Keratinocyte (primary cell): Measurements from ENCODE around the gene INHBE.

ENCODE experiments used
- EZH2 ChIP-seq: IDR thresholded peaks from one replicate; pipeline ENCODE4 v1.6.1; 2012; ENCODE audit warnings: inconsistent platforms, mild to moderate bottlenecking, low read length, moderate library complexity
- TF ChIP-seq, protein P1 (sequence below), 3 experiments: IDR thresholded peaks in 1 of 3; conservative IDR thresholded peaks in 1 of 3; optimal IDR thresholded peaks in 1 of 3; 2 replicates in 2 of 3; 3 replicates in 1 of 3; pipeline versions ENCODE3 to v1.5.1; 2011; ENCODE audit warnings: low read length in 3 of 3, mild to moderate bottlenecking in 3 of 3, moderate library complexity in 2 of 3, control low read depth in 1 of 3, inconsistent platforms in 1 of 3; ENCODE audit not compliant: insufficient read depth in 2 of 3; ENCODE audit errors: extremely low read depth in 1 of 3

DNA sequence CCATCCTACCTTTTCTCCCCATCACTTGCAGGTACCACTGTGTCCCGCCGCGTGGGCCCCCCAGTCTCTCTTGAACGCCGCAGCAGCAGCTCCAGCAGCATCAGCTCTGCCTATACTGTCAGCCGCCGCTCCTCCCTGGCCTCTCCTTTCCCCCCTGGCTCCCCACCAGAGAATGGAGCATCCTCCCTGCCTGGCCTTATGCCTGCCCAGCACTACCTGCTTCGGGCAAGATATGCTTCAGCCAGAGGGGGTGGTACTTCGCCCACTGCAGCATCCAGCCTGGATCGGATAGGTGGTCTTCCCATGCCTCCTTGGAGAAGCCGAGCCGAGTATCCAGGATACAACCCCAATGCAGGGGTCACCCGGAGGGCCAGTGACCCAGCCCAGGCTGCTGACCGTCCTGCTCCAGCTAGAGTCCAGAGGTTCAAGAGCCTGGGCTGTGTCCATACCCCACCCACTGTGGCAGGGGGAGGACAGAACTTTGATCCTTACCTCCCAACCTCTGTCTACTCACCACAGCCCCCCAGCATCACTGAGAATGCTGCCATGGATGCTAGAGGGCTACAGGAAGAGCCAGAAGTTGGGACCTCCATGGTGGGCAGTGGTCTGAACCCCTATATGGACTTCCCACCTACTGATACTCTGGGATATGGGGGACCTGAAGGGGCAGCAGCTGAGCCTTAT lies 15.3 kb downstream of the INHBE start:
- TF ChIP-seq, protein P1, sequence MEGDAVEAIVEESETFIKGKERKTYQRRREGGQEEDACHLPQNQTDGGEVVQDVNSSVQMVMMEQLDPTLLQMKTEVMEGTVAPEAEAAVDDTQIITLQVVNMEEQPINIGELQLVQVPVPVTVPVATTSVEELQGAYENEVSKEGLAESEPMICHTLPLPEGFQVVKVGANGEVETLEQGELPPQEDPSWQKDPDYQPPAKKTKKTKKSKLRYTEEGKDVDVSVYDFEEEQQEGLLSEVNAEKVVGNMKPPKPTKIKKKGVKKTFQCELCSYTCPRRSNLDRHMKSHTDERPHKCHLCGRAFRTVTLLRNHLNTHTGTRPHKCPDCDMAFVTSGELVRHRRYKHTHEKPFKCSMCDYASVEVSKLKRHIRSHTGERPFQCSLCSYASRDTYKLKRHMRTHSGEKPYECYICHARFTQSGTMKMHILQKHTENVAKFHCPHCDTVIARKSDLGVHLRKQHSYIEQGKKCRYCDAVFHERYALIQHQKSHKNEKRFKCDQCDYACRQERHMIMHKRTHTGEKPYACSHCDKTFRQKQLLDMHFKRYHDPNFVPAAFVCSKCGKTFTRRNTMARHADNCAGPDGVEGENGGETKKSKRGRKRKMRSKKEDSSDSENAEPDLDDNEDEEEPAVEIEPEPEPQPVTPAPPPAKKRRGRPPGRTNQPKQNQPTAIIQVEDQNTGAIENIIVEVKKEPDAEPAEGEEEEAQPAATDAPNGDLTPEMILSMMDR (optimal IDR thresholded peaks at IDR 0.05 in 1 of 3, IDR thresholded peaks at IDR 0.05 in 1 of 3, conservative IDR thresholded peaks at IDR 0.05 in 1 of 3; ENCODE audit: extremely low read depth in 1 of 3, insufficient read depth in 2 of 3, low read length in 3 of 3) = no peak
- no peak for TF ChIP-seq EZH2
